Kidney (tissue), 14 donors: ENCODE data around the gene RNF145. TPM values are rescaled to one million over a fixed set of nuclear protein-coding genes. Genes with fewer than 3 reads are reported as not detected.
"Not testable (repeated sequence)": the region's sequence is repeated elsewhere in the genome, so short reads cannot be mapped to it uniquely, and the experiment has no call there.

Experiments
- DNase-seq, 5 donors: peaks; one replicate each; pipeline ENCODE4 v3.0.0-alpha.2; 2013 to 2020
- FAIRE-seq: peaks from 2 replicates; lab custom pipeline; 2012; peaks lifted over from hg19 to GRCh38; lab: Jason Lieb, UNC
- H3K27ac ChIP-seq, 2 donors: one replicate each; pipeline ENCODE4 v1.7.0; 2013; ENCODE audit warnings: low read depth in 2 of 2, low read length in 2 of 2, inconsistent platforms in 1 of 2
- H3K27me3 ChIP-seq: one replicate; pipeline ENCODE4 v1.7.1; 2013; ENCODE audit warnings: low read length, inconsistent platforms; ENCODE audit not compliant: control insufficient read depth, insufficient read depth
- H3K36me3 ChIP-seq, 3 donors: one replicate each; pipeline versions ENCODE4 v1.7.0 to v1.7.1; 2013; ENCODE audit warnings: low read length in 3 of 3, control low read depth in 1 of 3, inconsistent platforms in 1 of 3; ENCODE audit not compliant: insufficient read depth in 3 of 3, control insufficient read depth in 2 of 3
- H3K4me1 ChIP-seq, 3 donors: one replicate each; pipeline versions ENCODE4 v1.7.0 to v1.7.1; 2013; ENCODE audit warnings: low read length in 3 of 3, inconsistent platforms in 1 of 3, low read depth in 1 of 3; ENCODE audit not compliant: control insufficient read depth in 2 of 3, insufficient read depth in 2 of 3
- H3K4me3 ChIP-seq, 3 donors: one replicate each; pipeline versions ENCODE4 v1.7.0 to v1.8.1; 2013; ENCODE audit warnings: low read length in 3 of 3, control low read depth in 1 of 3, inconsistent platforms in 1 of 3
- H3K9ac ChIP-seq, 3 donors: one replicate each; pipeline versions ENCODE4 v1.7.0 to v1.7.1; 2013; ENCODE audit warnings: low read length in 3 of 3, control low read depth in 1 of 3, inconsistent platforms in 1 of 3
- H3K9me3 ChIP-seq, 3 donors: one replicate each; pipeline versions ENCODE4 v1.7.0 to v1.7.1; 2013; ENCODE audit warnings: low read length in 3 of 3, control low read depth in 1 of 3, inconsistent platforms in 1 of 3; ENCODE audit not compliant: control insufficient read depth in 2 of 3, insufficient read depth in 1 of 3
- intact Hi-C: fragments of 100-400 bp; cut with DNase I; formaldehyde crosslinking; loops from one replicate; pipeline ENCODE4 v1.11.1; 2022
- polyA plus RNA-seq: library from polyadenylated mRNA; stranded (reverse); fragments of 350-450 nt; fragmentation: Illumina TruSeq; extraction: RNeasy Lipid Tissue Mini Kit (QIAGEN cat#74804); gene quantifications from one replicate; pipeline ENCODE4 v1.2.3, GENCODE V29; 2014; ENCODE audit warnings: low read depth, low replicate concordance; ENCODE audit not compliant: insufficient read depth
- total RNA-seq: library from RNA; stranded (reverse); fragmentation: NEBNext Ultra II Directional; extraction: Animal tissue kit (Norgen Biotek cat#: 25700); gene quantifications from one replicate; pipeline ENCODE4 v1.2.1, GENCODE V29; 2021
- TF ChIP-seq, protein P1 (sequence below): IDR thresholded peaks from 3 replicates; pipeline ENCODE4 v1.5.1; 2012; ENCODE audit warnings: mild to moderate bottlenecking, moderate library complexity, borderline replicate concordance; ENCODE audit not compliant: insufficient read depth; ENCODE audit errors: extremely low read depth
- donor health status: control.
- donor health status: control.
- donor health status: control.
- donor health status: control.
- donor health status: control.
- donor health status: DM: yes; HTN: yes; CAD: no.
- donor health status: Normal renal cell carcinoma (clear cell type).

Gene RNF145
- total and polyA plus RNA-seq, 2 donors from 2014 or later = 29.6 to 66.5 TPM

DNA sequence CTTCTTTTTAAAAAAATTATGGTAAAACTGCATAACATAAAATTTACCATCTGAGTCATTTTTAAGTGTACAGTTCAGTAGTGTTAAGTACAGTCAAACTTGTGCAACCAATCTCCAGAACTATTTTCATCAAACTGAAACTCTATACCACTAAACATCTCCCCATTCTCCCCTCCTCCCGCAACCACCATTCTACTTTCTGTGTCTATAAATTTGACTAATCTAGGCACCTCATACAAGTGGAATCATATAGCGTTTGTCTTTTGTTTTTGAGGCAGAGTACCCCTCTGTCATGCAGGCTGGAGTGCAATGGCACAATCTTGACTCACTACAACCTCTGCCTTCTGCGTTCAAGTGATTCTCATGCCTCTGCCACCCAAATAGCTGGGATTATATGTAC is 85.7 kb downstream of the RNF145 start:
- FAIRE-seq = no peak
- TF ChIP-seq, protein P1, sequence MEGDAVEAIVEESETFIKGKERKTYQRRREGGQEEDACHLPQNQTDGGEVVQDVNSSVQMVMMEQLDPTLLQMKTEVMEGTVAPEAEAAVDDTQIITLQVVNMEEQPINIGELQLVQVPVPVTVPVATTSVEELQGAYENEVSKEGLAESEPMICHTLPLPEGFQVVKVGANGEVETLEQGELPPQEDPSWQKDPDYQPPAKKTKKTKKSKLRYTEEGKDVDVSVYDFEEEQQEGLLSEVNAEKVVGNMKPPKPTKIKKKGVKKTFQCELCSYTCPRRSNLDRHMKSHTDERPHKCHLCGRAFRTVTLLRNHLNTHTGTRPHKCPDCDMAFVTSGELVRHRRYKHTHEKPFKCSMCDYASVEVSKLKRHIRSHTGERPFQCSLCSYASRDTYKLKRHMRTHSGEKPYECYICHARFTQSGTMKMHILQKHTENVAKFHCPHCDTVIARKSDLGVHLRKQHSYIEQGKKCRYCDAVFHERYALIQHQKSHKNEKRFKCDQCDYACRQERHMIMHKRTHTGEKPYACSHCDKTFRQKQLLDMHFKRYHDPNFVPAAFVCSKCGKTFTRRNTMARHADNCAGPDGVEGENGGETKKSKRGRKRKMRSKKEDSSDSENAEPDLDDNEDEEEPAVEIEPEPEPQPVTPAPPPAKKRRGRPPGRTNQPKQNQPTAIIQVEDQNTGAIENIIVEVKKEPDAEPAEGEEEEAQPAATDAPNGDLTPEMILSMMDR = no peak

DNA sequence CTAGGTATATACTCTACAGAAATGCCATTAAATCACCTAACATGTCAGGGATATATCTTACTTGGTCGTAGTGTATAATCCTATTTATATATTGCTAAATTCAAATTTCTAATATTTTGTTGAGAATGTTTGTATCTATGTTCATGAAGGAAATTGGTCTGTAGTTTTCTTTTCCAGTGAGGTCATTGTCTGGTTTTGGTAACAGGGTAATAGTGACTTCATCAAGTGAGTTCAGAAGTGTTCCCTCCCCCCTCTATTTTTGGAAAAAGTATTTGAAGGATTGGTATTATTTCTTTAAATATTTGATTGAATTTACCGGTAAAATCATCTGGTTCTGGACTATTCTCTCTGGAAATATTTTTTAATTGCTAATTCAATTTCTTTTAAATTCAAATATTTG is 86.2 kb downstream of the RNF145 start:
- no peaks in the 10 kb centered on the region for H3K4me1 ChIP-seq
- intact Hi-C loops = no loop called here
- H3K9me3 ChIP-seq = peaks cover 0 to 7% (median 0%) of the 10 kb centered on the region in 3 donors
- no peak overlapping the region for H3K27ac ChIP-seq
- FAIRE-seq = no peak
- TF ChIP-seq, protein P1 = no peak
- H3K36me3 ChIP-seq = no peaks in the 10 kb centered on the region
- no peak overlapping the region for H3K9ac ChIP-seq
- H3K4me3 ChIP-seq = no peak overlapping the region
- DNase-seq = no peak
- no peaks in the 10 kb centered on the region for H3K27me3 ChIP-seq

More for the DNA sequence above, 85.7 kb downstream of the RNF145 start:
- DNase-seq = no peak
- no peak overlapping the region for H3K9ac ChIP-seq
- H3K36me3 ChIP-seq = no peaks in the 10 kb centered on the region
- no peak overlapping the region for H3K27ac ChIP-seq
- H3K4me3 ChIP-seq = no peak overlapping the region
- H3K4me1 ChIP-seq = no peaks in the 10 kb centered on the region
- no peaks in the 10 kb centered on the region for H3K27me3 ChIP-seq
- peaks cover 0 to 7% (median 0%) of the 10 kb centered on the region in 3 donors for H3K9me3 ChIP-seq
- intact Hi-C loops = no loop called here

DNA sequence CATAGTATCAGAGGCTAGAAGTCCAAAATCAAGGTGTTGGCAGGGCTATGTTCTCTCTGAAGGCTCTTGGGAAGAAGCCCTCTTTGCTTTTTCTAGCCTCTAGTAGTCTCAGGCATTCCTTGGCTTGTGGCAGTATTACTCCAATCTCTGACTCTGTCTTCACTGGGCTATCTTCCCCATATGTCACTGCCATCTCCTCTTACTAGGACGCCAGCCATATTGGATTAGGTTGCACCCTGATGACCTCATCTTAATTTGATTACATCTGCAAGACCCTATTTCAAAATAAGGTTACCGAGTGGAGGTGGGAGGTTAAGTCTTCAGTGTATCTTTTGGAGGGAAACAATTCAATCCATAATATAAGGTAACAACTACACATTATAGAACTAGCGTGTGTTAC is 88.3 kb downstream of the RNF145 start:
- no peaks in the 10 kb centered on the region for H3K27me3 ChIP-seq
- no peaks in the 10 kb centered on the region for H3K36me3 ChIP-seq
- FAIRE-seq = no peak
- no peak for DNase-seq
- H3K9ac ChIP-seq = no peak overlapping the region
- H3K4me3 ChIP-seq = no peak overlapping the region
- no peaks in the 10 kb centered on the region for H3K4me1 ChIP-seq
- peaks cover 0 to 7% (median 0%) of the 10 kb centered on the region in 3 donors for H3K9me3 ChIP-seq
- intact Hi-C loops = no loop called here
- TF ChIP-seq, protein P1 = no peak
- no peak overlapping the region for H3K27ac ChIP-seq

DNA sequence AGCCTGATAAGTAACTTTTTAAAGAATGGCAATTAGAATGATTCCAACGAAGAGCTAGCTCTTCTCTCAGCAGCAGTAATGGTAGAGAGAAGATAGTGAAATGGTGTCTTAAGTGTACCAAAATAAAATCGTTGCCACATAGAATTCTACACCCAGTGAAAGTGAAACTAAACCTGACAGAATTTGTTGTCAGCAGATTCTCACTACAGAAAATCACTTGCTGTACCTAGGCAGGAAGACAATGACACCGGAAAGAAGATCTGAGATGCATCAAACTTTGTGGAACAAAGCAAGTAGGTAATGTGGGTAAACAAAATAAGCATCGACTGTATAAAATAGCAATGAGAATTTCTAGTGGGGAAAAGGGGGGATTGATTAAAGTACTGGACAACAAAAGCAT is 88.9 kb downstream of the RNF145 start:
- intact Hi-C loops = no loop called here
- TF ChIP-seq, protein P1 = no peak

DNA sequence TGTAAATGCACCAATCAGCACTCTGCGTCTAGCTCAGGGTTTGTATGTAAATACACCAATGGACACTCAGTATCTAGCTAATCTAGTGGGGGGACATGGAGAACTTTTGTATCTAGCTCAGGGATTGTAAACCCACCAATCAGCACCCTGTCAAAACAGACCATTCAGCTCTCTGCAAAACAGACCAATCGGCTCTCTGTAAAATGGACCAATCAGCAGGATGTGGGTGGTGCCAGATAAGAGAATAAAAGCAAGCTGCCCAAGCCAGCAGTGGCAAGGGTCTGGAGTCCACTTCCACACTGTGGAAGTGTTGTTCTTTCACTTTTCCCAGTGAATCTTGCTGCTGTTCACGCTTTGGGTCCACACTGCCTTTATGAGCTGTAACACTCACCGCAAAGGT is 89.5 kb downstream of the RNF145 start:
- H3K9me3 ChIP-seq, H3K36me3 ChIP-seq, H3K9ac ChIP-seq, H3K27me3 ChIP-seq, H3K4me3 ChIP-seq, DNase-seq, H3K4me1 ChIP-seq, H3K27ac ChIP-seq, intact Hi-C loops, FAIRE-seq: not testable (repeated sequence)

More for the DNA sequence above, 88.9 kb downstream of the RNF145 start:
- Histone ChIP-seq H3K4me1 (no peaks in the 10 kb centered on the region), H3K4me3 (no peak overlapping the region), H3K36me3 (no peaks in the 10 kb centered on the region), H3K27me3 (no peaks in the 10 kb centered on the region), H3K9me3 (peaks cover 0 to 4% (median 0%) of the 10 kb centered on the region in 3 donors), H3K27ac (no peak overlapping the region), H3K9ac (no peak overlapping the region)
- DNase-seq (no peak), FAIRE-seq (no peak)
